OCI-LY1 (cell line): ENCODE results near the gene TSSK3.

ENCODE experiments used
- EZH2 ChIP-seq: fragments of 200-600 bp; sonication (generic), shearing (Covaris generic); IDR thresholded peaks from 2 replicates; pipeline ENCODE4 v1.8.0; 2017; ENCODE audit warnings: borderline replicate concordance, mixed run types, mild to moderate bottlenecking, antibody characterized with exemption, low read length, moderate library complexity, mixed read lengths
- TF ChIP-seq, protein P1 (sequence below): fragments of 200-600 bp; sonication (generic), shearing (Covaris generic); IDR thresholded peaks from 2 replicates; pipeline ENCODE4 v1.5.1; 2017; ENCODE audit warnings: mild to moderate bottlenecking, antibody characterized with exemption, low read length, moderate library complexity, mixed read lengths

- TF ChIP-seq, protein P1, sequence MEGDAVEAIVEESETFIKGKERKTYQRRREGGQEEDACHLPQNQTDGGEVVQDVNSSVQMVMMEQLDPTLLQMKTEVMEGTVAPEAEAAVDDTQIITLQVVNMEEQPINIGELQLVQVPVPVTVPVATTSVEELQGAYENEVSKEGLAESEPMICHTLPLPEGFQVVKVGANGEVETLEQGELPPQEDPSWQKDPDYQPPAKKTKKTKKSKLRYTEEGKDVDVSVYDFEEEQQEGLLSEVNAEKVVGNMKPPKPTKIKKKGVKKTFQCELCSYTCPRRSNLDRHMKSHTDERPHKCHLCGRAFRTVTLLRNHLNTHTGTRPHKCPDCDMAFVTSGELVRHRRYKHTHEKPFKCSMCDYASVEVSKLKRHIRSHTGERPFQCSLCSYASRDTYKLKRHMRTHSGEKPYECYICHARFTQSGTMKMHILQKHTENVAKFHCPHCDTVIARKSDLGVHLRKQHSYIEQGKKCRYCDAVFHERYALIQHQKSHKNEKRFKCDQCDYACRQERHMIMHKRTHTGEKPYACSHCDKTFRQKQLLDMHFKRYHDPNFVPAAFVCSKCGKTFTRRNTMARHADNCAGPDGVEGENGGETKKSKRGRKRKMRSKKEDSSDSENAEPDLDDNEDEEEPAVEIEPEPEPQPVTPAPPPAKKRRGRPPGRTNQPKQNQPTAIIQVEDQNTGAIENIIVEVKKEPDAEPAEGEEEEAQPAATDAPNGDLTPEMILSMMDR = no peak
- TF ChIP-seq EZH2 = no peak
Observed at GRCh38 chr1:32331549-32331948, 30.8 kb upstream of the TSSK3 start.
